HepG2 (cell line): Measurements from ENCODE around the gene ANAPC2. TPM values are rescaled to one million over a fixed set of nuclear protein-coding genes. Genes with fewer than 3 reads are reported as not detected.

Source experiments
- DMAP1 ChIP-seq: IDR thresholded peaks from 2 replicates; pipeline ENCODE4 v1.6.1; 2016
- FOXP4 ChIP-seq: sonication (generic); formaldehyde crosslinking; IDR thresholded peaks from 2 replicates; pipeline ENCODE4 v1.4.0; 2020; ENCODE audit warnings: missing genetic modification reagents
- HNRNPK ChIP-seq: fragments of 200-400 bp; formaldehyde crosslinking; IDR thresholded peaks from 2 replicates; pipeline ENCODE4 v1.6.1; 2018; ENCODE audit warnings: low read length, low read depth, moderate library complexity, mild to moderate bottlenecking; ENCODE audit not compliant: poor library complexity, severe bottlenecking
- ONECUT2 ChIP-seq: sonication (generic); formaldehyde crosslinking; IDR thresholded peaks from 2 replicates; pipeline ENCODE4 v1.4.0; 2020; ENCODE audit warnings: missing genetic modification reagents
- RAD21 ChIP-seq: fragments of 450-650 bp; formaldehyde crosslinking; IDR thresholded peaks from 2 replicates; pipeline ENCODE4 v1.5.0; 2020; ENCODE audit warnings: mild to moderate bottlenecking
- RORA ChIP-seq: sonication (generic); formaldehyde crosslinking; IDR thresholded peaks from 2 replicates; pipeline ENCODE4 v1.5.0; 2020; ENCODE audit warnings: mild to moderate bottlenecking, missing genetic modification reagents, moderate library complexity
- SMAD1 ChIP-seq: sonication (generic); formaldehyde crosslinking; IDR thresholded peaks from 2 replicates; pipeline ENCODE4 v1.4.0; 2020; ENCODE audit warnings: missing genetic modification reagents, low read depth, mild to moderate bottlenecking, borderline replicate concordance
- SP1 ChIP-seq, 2 experiments: fragments of 450-650 bp in 1 of 2; sonication (generic) in 1 of 2; formaldehyde crosslinking in 1 of 2; IDR thresholded peaks; 2 replicates each; pipeline versions ENCODE4 v1.4.0 to v1.6.1; 2016 to 2020; ENCODE audit warnings: missing genetic modification reagents in 1 of 2
- YEATS2 ChIP-seq: sonication (generic); formaldehyde crosslinking; IDR thresholded peaks from 2 replicates; pipeline ENCODE4 v1.4.0; 2020; ENCODE audit warnings: missing genetic modification reagents, borderline replicate concordance
- YY1 ChIP-seq: IDR thresholded peaks from 2 replicates; pipeline ENCODE4 v1.6.1; 2011; ENCODE audit warnings: low read length, low read depth, moderate library complexity, mild to moderate bottlenecking; ENCODE audit not compliant: insufficient read depth, insufficient replicate concordance
- ZBTB10 ChIP-seq: sonication (generic); formaldehyde crosslinking; IDR thresholded peaks from 2 replicates; pipeline ENCODE4 v1.4.0; 2020; ENCODE audit warnings: missing genetic modification reagents, borderline replicate concordance
- ZBTB26 ChIP-seq: IDR thresholded peaks from 2 replicates; pipeline ENCODE4 v1.6.1; 2016; ENCODE audit warnings: missing compliant biosample characterization, missing genetic modification reagents, borderline replicate concordance
- ZBTB3 ChIP-seq: sonication (generic); formaldehyde crosslinking; IDR thresholded peaks from 2 replicates; pipeline ENCODE4 v1.4.0; 2020; ENCODE audit warnings: low read depth, mild to moderate bottlenecking, moderate library complexity, missing genetic modification reagents, borderline replicate concordance
- ZNF274 ChIP-seq: sonication (generic); formaldehyde crosslinking; IDR thresholded peaks from 2 replicates; pipeline ENCODE4 v1.5.1; 2020; ENCODE audit warnings: mild to moderate bottlenecking, missing genetic modification reagents
- ZNF44 ChIP-seq: sonication (generic); formaldehyde crosslinking; IDR thresholded peaks from 2 replicates; pipeline ENCODE4 v1.5.1; 2020; ENCODE audit warnings: mild to moderate bottlenecking, missing genetic modification reagents
- ZNF501 ChIP-seq: sonication (generic); formaldehyde crosslinking; IDR thresholded peaks from 2 replicates; pipeline ENCODE4 v1.5.1; 2020; ENCODE audit warnings: mild to moderate bottlenecking, moderate library complexity, missing genetic modification reagents
- ZNF512B ChIP-seq: sonication (generic); formaldehyde crosslinking; IDR thresholded peaks from 2 replicates; pipeline ENCODE4 v1.5.1; 2020; ENCODE audit warnings: missing genetic modification reagents, mild to moderate bottlenecking, borderline replicate concordance
- ZNF674 ChIP-seq: sonication (generic); formaldehyde crosslinking; IDR thresholded peaks from 2 replicates; pipeline ENCODE4 v1.5.0; 2020; ENCODE audit warnings: low read depth, mild to moderate bottlenecking, missing genetic modification reagents
- polyA plus RNA-seq, 8 experiments: library from polyadenylated mRNA; depleted of rRNA in 3 of 8; stranded (reverse) in 7 of 8; unstranded in 1 of 8; fragments of >200 nt; fragmentation: Illumina TruSeq in 4 of 8; extraction: Trizol in 4 of 8; gene quantifications; 2 replicates each; pipeline versions ENCODE4 v1.2.1 to v1.2.3, GENCODE V29; 2011 to 2016; ENCODE audit warnings: low read depth in 4 of 8, missing spikeins in 1 of 8, mixed read lengths in 1 of 8; ENCODE audit not compliant: insufficient read depth in 1 of 8
- total RNA-seq, 5 experiments: library from RNA; depleted of rRNA; stranded (reverse); fragments of >200 nt; fragmentation: Illumina TruSeq; extraction: Trizol; gene quantifications; 2 replicates each; pipeline ENCODE4 v1.2.3, GENCODE V29; 2016; ENCODE audit warnings: low read depth in 1 of 5

Gene ANAPC2
- total and polyA plus RNA-seq, 2 of the 13 experiments (the other 11 are each of a cell fraction or from before 2014, with no cell fraction given), result 12.3 to 15.4 TPM

GRCh38 chr9:137200311-137201204, 12.2 kb upstream of the ANAPC2 start, which contains the start of gene TPRN (continued):
- peak; percentile 79; the same call in 1 of the 2 replicates for TF ChIP-seq YEATS2 (CRISPR knock-in tag)
- no peak; the same call in 1 of the 2 replicates for TF ChIP-seq RAD21 (CRISPR knock-in tag)
- TF ChIP-seq HNRNPK, result no peak
- TF ChIP-seq ZBTB26 (CRISPR knock-in tag), result peak; percentile 62; the same call in 1 of the 2 replicates
- no peak for TF ChIP-seq ZNF674 (CRISPR knock-in tag)
- no peak for TF ChIP-seq SMAD1 (CRISPR knock-in tag)
- TF ChIP-seq ZNF512B (CRISPR knock-in tag), result no peak
- TF ChIP-seq ZNF44 (CRISPR knock-in tag), result peak; percentile 83; the same call in 1 of the 2 replicates
- TF ChIP-seq ZNF274 (CRISPR knock-in tag), result peak; percentile 70; the same call in 1 of the 2 replicates
- no peak for TF ChIP-seq ZBTB3 (CRISPR knock-in tag)
- TF ChIP-seq FOXP4, result peak; percentile 57; the same call in 1 of the 2 replicates
- TF ChIP-seq SP1 (IDR thresholded peaks at IDR 0.05), result peak; percentile 34; the same call in 1 of the 2 replicates
- TF ChIP-seq SP1 (CRISPR knock-in tag; IDR thresholded peaks at IDR 0.05), result peak; percentile 96
- TF ChIP-seq ONECUT2 (CRISPR knock-in tag), result no peak
- no peak for TF ChIP-seq RORA
- peak; percentile 84; the same call in 1 of the 2 replicates for TF ChIP-seq ZNF501 (CRISPR knock-in tag)
- peak; percentile 54; the same call in 1 of the 2 replicates for TF ChIP-seq ZBTB10 (CRISPR knock-in tag)
- peak; percentile 91 for TF ChIP-seq YY1
- TF ChIP-seq DMAP1 (CRISPR knock-in tag), result peak; percentile 87; the same call in 1 of the 2 replicates
